Effector memory CD8-positive, alpha-beta T cell (primary cell): ENCODE data around the gene C16orf87.
"Not testable (repeated sequence)": the region's sequence is repeated elsewhere in the genome, so short reads cannot be mapped to it uniquely, and the experiment has no call there.

ENCODE experiments used
- ATAC-seq: fragments of 150-1000 bp; cut with Tn5 transposase; replicated peaks from 2 replicates; pipeline ENCODE4 v1.10.0; 2021; ENCODE audit warnings: mild to moderate bottlenecking, moderate library complexity
- DNase-seq, 3 experiments: peaks; one replicate each; pipeline ENCODE4 v3.0.0; 2021
- H3K27ac Mint-ChIP-seq, 2 donors: one replicate each; pipeline ENCODE4 v1.8.0; 2022; ENCODE audit warnings: mild to moderate bottlenecking in 2 of 2, mixed read lengths in 2 of 2, moderate library complexity in 2 of 2
- H3K27me3 Mint-ChIP-seq, 2 donors: one replicate each; pipeline ENCODE4 v1.8.0; 2022; ENCODE audit warnings: mixed read lengths in 2 of 2
- H3K36me3 Mint-ChIP-seq: one replicate; pipeline ENCODE4 v1.8.0; 2022; ENCODE audit warnings: mild to moderate bottlenecking, moderate library complexity, mixed read lengths; ENCODE audit not compliant: insufficient read depth
- H3K4me1 Mint-ChIP-seq, 2 donors: one replicate each; pipeline ENCODE4 v1.8.0; 2022; ENCODE audit warnings: low read depth in 2 of 2, mixed read lengths in 2 of 2
- H3K4me3 Mint-ChIP-seq, 2 donors: one replicate each; pipeline ENCODE4 v1.8.0; 2022; ENCODE audit warnings: mild to moderate bottlenecking in 2 of 2, mixed read lengths in 2 of 2, moderate library complexity in 2 of 2
- H3K9me3 Mint-ChIP-seq, 2 donors: one replicate each; pipeline ENCODE4 v1.8.0; 2022; ENCODE audit warnings: mixed read lengths in 2 of 2
- total RNA-seq, 9 experiments: gene quantifications; one replicate each; lab custom pipeline; 2026; lab: John Stamatoyannopoulos, UW

Gene C16orf87
- 9.9 to 38.9 (median 23.5) reads per million in 9 experiments for total RNA-seq

- peak within 1 kb of the TSS; percentile 80 to 95 for H3K4me3 Mint-ChIP-seq
- peak within 1 kb of the TSS; percentile 91 to 97 for H3K27ac Mint-ChIP-seq
- ATAC-seq: peak; percentile 88
- no peaks in the 10 kb centered on the region for H3K9me3 Mint-ChIP-seq
- peaks cover 16 to 27% of the 10 kb centered on the region in 2 donors for H3K4me1 Mint-ChIP-seq
- H3K27me3 Mint-ChIP-seq: no peaks in the 10 kb centered on the region
- H3K36me3 Mint-ChIP-seq: peaks cover 12% of the 10 kb centered on the region
- peak; percentile 87 to 89 (median 88) for DNase-seq
Measured at GRCh38 chr16:46830902-46831647, at the start of gene C16orf87. TSS of gene C16orf87 (minus strand) at chr16:46831180. CDS start at chr16:46831149, 31 bp downstream.

- DNase-seq (no peak), ATAC-seq (no peak)
- Mint-ChIP-seq H3K27ac (no peak overlapping the region), H3K9me3 (no peaks in the 10 kb centered on the region), H3K4me1 (no peaks in the 10 kb centered on the region), H3K36me3 (no peaks in the 10 kb centered on the region), H3K27me3 (peaks cover 15 to 18% of the 10 kb centered on the region in 2 donors), H3K4me3 (no peak overlapping the region)
Measured at GRCh38 chr16:46875243-46875642, 44.3 kb upstream of the C16orf87 start.

GRCh38 chr16:46873201-46873600, 42.2 kb upstream of the C16orf87 start:
- H3K36me3 Mint-ChIP-seq: no peaks in the 10 kb centered on the region
- H3K9me3 Mint-ChIP-seq: no peaks in the 10 kb centered on the region
- peaks cover 17 to 29% of the 10 kb centered on the region in 2 donors for H3K27me3 Mint-ChIP-seq
- DNase-seq: no peak
- H3K4me1 Mint-ChIP-seq: no peaks in the 10 kb centered on the region
- no peak for ATAC-seq
- H3K4me3 Mint-ChIP-seq: no peak overlapping the region
- H3K27ac Mint-ChIP-seq: no peak overlapping the region

- Mint-ChIP-seq H3K27me3 (peaks cover 23 to 40% of the 10 kb centered on the region in 2 donors), H3K4me3 (no peak overlapping the region), H3K4me1 (no peaks in the 10 kb centered on the region), H3K9me3 (no peaks in the 10 kb centered on the region), H3K27ac (no peak overlapping the region), H3K36me3 (no peaks in the 10 kb centered on the region)
- ATAC-seq (no peak), DNase-seq (no peak)
Measured at GRCh38 chr16:46871597-46871996, 40.6 kb upstream of the C16orf87 start.

- not testable (repeated sequence) for H3K27ac Mint-ChIP-seq, H3K36me3 Mint-ChIP-seq, ATAC-seq, H3K4me3 Mint-ChIP-seq, H3K9me3 Mint-ChIP-seq, DNase-seq, H3K4me1 Mint-ChIP-seq
- H3K27me3 Mint-ChIP-seq: peaks cover 23 to 40% of the 10 kb centered on the region in 2 donors
Measured at GRCh38 chr16:46868891-46869290, 37.9 kb upstream of the C16orf87 start.

GRCh38 chr16:46867486-46867885, 36.5 kb upstream of the C16orf87 start:
- not testable (repeated sequence) for ATAC-seq, H3K36me3 Mint-ChIP-seq, H3K4me3 Mint-ChIP-seq, DNase-seq, H3K9me3 Mint-ChIP-seq, H3K4me1 Mint-ChIP-seq, H3K27ac Mint-ChIP-seq
- peaks cover 22 to 38% of the 10 kb centered on the region in 2 donors for H3K27me3 Mint-ChIP-seq

- Mint-ChIP-seq H3K27ac (no peak overlapping the region), H3K9me3 (no peaks in the 10 kb centered on the region), H3K4me3 (no peak overlapping the region), H3K36me3 (peaks cover 7% of the 10 kb centered on the region), H3K4me1 (peaks cover 0 to 2% of the 10 kb centered on the region in 2 donors), H3K27me3 (peaks cover 13 to 28% of the 10 kb centered on the region in 2 donors)
- DNase-seq (no peak), ATAC-seq (no peak)
Measured at GRCh38 chr16:46866286-46866685, 35.3 kb upstream of the C16orf87 start.

- H3K27ac Mint-ChIP-seq: peak overlapping the region in 1 of 2 donors; percentile 53
- H3K27me3 Mint-ChIP-seq: peaks cover 6 to 7% of the 10 kb centered on the region in 2 donors
- ATAC-seq (no peak), DNase-seq (no peak)
- peaks cover 0 to 2% of the 10 kb centered on the region in 2 donors for H3K4me1 Mint-ChIP-seq
- H3K9me3 Mint-ChIP-seq: no peaks in the 10 kb centered on the region
- H3K4me3 Mint-ChIP-seq: no peak overlapping the region
- peaks cover 7% of the 10 kb centered on the region for H3K36me3 Mint-ChIP-seq
Measured at GRCh38 chr16:46862555-46863447, 31.8 kb upstream of the C16orf87 start.

GRCh38 chr16:46859719-46860152, 28.8 kb upstream of the C16orf87 start:
- Mint-ChIP-seq H3K4me3 (no peak overlapping the region), H3K27ac (no peak overlapping the region), H3K36me3 (peaks cover 7% of the 10 kb centered on the region), H3K27me3 (peaks cover 0 to 8% of the 10 kb centered on the region in 2 donors), H3K4me1 (peaks cover 0 to 2% of the 10 kb centered on the region in 2 donors), H3K9me3 (no peaks in the 10 kb centered on the region)
- no peak for ATAC-seq
- DNase-seq: no peak

GRCh38 chr16:46858151-46858550, 27.2 kb upstream of the C16orf87 start:
- H3K4me3 Mint-ChIP-seq: no peak overlapping the region
- no peaks in the 10 kb centered on the region for H3K9me3 Mint-ChIP-seq

GRCh38 chr16:46857368-46857945, 26.5 kb upstream of the C16orf87 start:
- Mint-ChIP-seq H3K9me3 (no peaks in the 10 kb centered on the region), H3K4me1 (no peaks in the 10 kb centered on the region), H3K27ac (no peak overlapping the region), H3K36me3 (peaks cover 4% of the 10 kb centered on the region), H3K4me3 (no peak overlapping the region), H3K27me3 (peaks cover 0 to 16% of the 10 kb centered on the region in 2 donors)
- DNase-seq (no peak), ATAC-seq (no peak)

More at GRCh38 chr16:46858151-46858550, 27.2 kb upstream of the C16orf87 start:
- Mint-ChIP-seq H3K36me3 (peaks cover 7% of the 10 kb centered on the region), H3K27ac (no peak overlapping the region), H3K4me1 (no peaks in the 10 kb centered on the region), H3K27me3 (peaks cover 0 to 12% of the 10 kb centered on the region in 2 donors)
- DNase-seq: no peak
- ATAC-seq: no peak

- Mint-ChIP-seq H3K9me3 (no peaks in the 10 kb centered on the region), H3K27me3 (peaks cover 0 to 16% of the 10 kb centered on the region in 2 donors), H3K4me3 (no peak overlapping the region), H3K27ac (peak overlapping the region in 1 of 2 donors; percentile 51), H3K4me1 (no peaks in the 10 kb centered on the region), H3K36me3 (no peaks in the 10 kb centered on the region)
- DNase-seq (no peak), ATAC-seq (no peak)
Measured at GRCh38 chr16:46855389-46855788, 24.4 kb upstream of the C16orf87 start.

GRCh38 chr16:46854846-46855245, 23.9 kb upstream of the C16orf87 start:
- no peaks in the 10 kb centered on the region for H3K9me3 Mint-ChIP-seq
- ATAC-seq: no peak
- H3K36me3 Mint-ChIP-seq: no peaks in the 10 kb centered on the region
- no peak overlapping the region for H3K4me3 Mint-ChIP-seq
- no peaks in the 10 kb centered on the region for H3K4me1 Mint-ChIP-seq
- H3K27ac Mint-ChIP-seq: no peak overlapping the region
- DNase-seq: no peak
- H3K27me3 Mint-ChIP-seq: peaks cover 0 to 16% of the 10 kb centered on the region in 2 donors
